Osteoblast (primary cell): ENCODE data around the gene GSN. TPM values are rescaled to one million over a fixed set of nuclear protein-coding genes. Genes with fewer than 3 reads are reported as not detected.
A peak's percentile ranks its signal among the peaks of the same experiment; 100 is the strongest.

Experiments used
- DNase-seq: peaks from one replicate; pipeline ENCODE4 v3.0.0; 2011; ENCODE audit warnings: low spot score, mixed read lengths; ENCODE audit not compliant: insufficient read length; ENCODE audit errors: missing footprints
- H2AFZ ChIP-seq: 2 replicates; pipeline ENCODE4 v1.6.0; 2011; ENCODE audit warnings: mild to moderate bottlenecking, low read length
- H3K27ac ChIP-seq: 2 replicates; pipeline ENCODE4 v1.5.1; 2011; ENCODE audit warnings: mild to moderate bottlenecking, low read depth, low read length, moderate library complexity
- H3K27me3 ChIP-seq: 2 replicates; pipeline ENCODE4 v1.6.0; 2012; ENCODE audit warnings: mild to moderate bottlenecking, control low read depth, inconsistent platforms, low read length, moderate library complexity; ENCODE audit not compliant: insufficient read depth
- H3K36me3 ChIP-seq: 2 replicates; pipeline ENCODE4 v1.5.1; 2011; ENCODE audit warnings: mild to moderate bottlenecking, low read length, control low read depth, moderate library complexity; ENCODE audit not compliant: insufficient read depth
- H3K4me1 ChIP-seq: 2 replicates; pipeline ENCODE4 v1.5.1; 2011; ENCODE audit warnings: mild to moderate bottlenecking, low read length, control low read depth, moderate library complexity; ENCODE audit not compliant: insufficient read depth
- H3K4me2 ChIP-seq: 2 replicates; pipeline ENCODE4 v1.6.0; 2011; ENCODE audit warnings: mild to moderate bottlenecking, low read length; ENCODE audit not compliant: insufficient read depth
- H3K4me3 ChIP-seq: fragments of 200-600 bp; sonication (generic); 3 replicates; pipeline ENCODE4 v1.5.1; 2012; ENCODE audit warnings: mild to moderate bottlenecking, low read length, inconsistent platforms; ENCODE audit not compliant: insufficient read depth
- H3K79me2 ChIP-seq: 2 replicates; pipeline ENCODE4 v1.6.0; 2012; ENCODE audit warnings: mild to moderate bottlenecking, low read length, control low read depth, inconsistent platforms; ENCODE audit not compliant: insufficient read depth
- H3K9me3 ChIP-seq: 2 replicates; pipeline ENCODE4 v1.5.1; 2011; ENCODE audit warnings: low read depth, low read length, control low read depth
- H4K20me1 ChIP-seq: 2 replicates; pipeline ENCODE4 v1.6.0; 2012; ENCODE audit warnings: mild to moderate bottlenecking, low read length, control low read depth; ENCODE audit not compliant: insufficient read depth
- CTCF ChIP-seq: IDR thresholded peaks from 2 replicates; pipeline ENCODE4 v1.5.1; 2011; ENCODE audit warnings: mild to moderate bottlenecking, low read depth, low read length, moderate library complexity; ENCODE audit errors: extremely low read depth
- total RNA-seq: library from RNA; depleted of rRNA; stranded (reverse); fragments of >200 nt; gene quantifications from 2 replicates; pipeline ENCODE4 v1.2.3, GENCODE V29; 2012

GSN gene
- total RNA-seq, 1 donor, result 372 TPM

GRCh38 chr9:121233906-121234831 is 33.8 kb upstream of the GSN start:
- H3K27me3 ChIP-seq, result no peaks in the 10 kb centered on the region
- H3K27ac ChIP-seq, result peak overlapping the region; percentile 44
- H3K4me2 ChIP-seq, result no peak overlapping the region
- no peaks in the 10 kb centered on the region for H3K9me3 ChIP-seq
- no peak overlapping the region for H3K4me3 ChIP-seq
- TF ChIP-seq CTCF, result no peak
- no peaks in the 10 kb centered on the region for H3K36me3 ChIP-seq
- H4K20me1 ChIP-seq, result no peaks in the 10 kb centered on the region
- peaks cover 8% of the 10 kb centered on the region for H3K4me1 ChIP-seq
- peak overlapping the region; percentile 92 for H2AFZ ChIP-seq
- no peaks in the 10 kb centered on the region for H3K79me2 ChIP-seq
- no peak for DNase-seq

- H3K79me2 ChIP-seq, result no peaks in the 10 kb centered on the region
- no peaks in the 10 kb centered on the region for H3K27me3 ChIP-seq
- H3K4me2 ChIP-seq, result no peak overlapping the region
- H3K27ac ChIP-seq, result no peak overlapping the region
- no peak for DNase-seq
- H3K9me3 ChIP-seq, result no peaks in the 10 kb centered on the region
- no peaks in the 10 kb centered on the region for H4K20me1 ChIP-seq
- no peak for TF ChIP-seq CTCF
- H3K4me3 ChIP-seq, result no peak overlapping the region
- H2AFZ ChIP-seq, result no peak overlapping the region
- H3K4me1 ChIP-seq, result peaks cover 8% of the 10 kb centered on the region
- H3K36me3 ChIP-seq, result no peaks in the 10 kb centered on the region
These were observed 33.2 kb upstream of the GSN start for GRCh38 chr9:121234832-121235161.

- TF ChIP-seq CTCF, result no peak
- Histone ChIP-seq H3K4me1 (peaks cover 8% of the 10 kb centered on the region), H3K79me2 (no peaks in the 10 kb centered on the region), H3K36me3 (no peaks in the 10 kb centered on the region), H3K27me3 (no peaks in the 10 kb centered on the region), H2AFZ (no peak overlapping the region), H3K4me2 (no peak overlapping the region), H3K4me3 (no peak overlapping the region), H3K27ac (no peak overlapping the region), H3K9me3 (no peaks in the 10 kb centered on the region), H4K20me1 (no peaks in the 10 kb centered on the region)
- no peak for DNase-seq
These were observed 32.5 kb upstream of the GSN start for GRCh38 chr9:121235512-121235911.

GRCh38 chr9:121237916-121238315 is 30.0 kb upstream of the GSN start:
- Histone ChIP-seq H3K4me3 (no peak overlapping the region), H3K9me3 (no peaks in the 10 kb centered on the region), H3K27me3 (no peaks in the 10 kb centered on the region), H3K79me2 (no peaks in the 10 kb centered on the region), H4K20me1 (no peaks in the 10 kb centered on the region), H3K27ac (no peak overlapping the region), H3K36me3 (no peaks in the 10 kb centered on the region), H3K4me1 (peaks cover 21% of the 10 kb centered on the region), H2AFZ (no peak overlapping the region), H3K4me2 (no peak overlapping the region)
- DNase-seq, result no peak
- no peak for TF ChIP-seq CTCF
